Measurements from ENCODE around the gene RPL35.

Gene RPL35

GRCh38 chr9:124877021-124877782 lies 15.4 kb upstream of the RPL35 start:
- no peak for DNase-seq (ENCODE audit: low read depth in 1 of 2, low spot score in 1 of 2)

DNA sequence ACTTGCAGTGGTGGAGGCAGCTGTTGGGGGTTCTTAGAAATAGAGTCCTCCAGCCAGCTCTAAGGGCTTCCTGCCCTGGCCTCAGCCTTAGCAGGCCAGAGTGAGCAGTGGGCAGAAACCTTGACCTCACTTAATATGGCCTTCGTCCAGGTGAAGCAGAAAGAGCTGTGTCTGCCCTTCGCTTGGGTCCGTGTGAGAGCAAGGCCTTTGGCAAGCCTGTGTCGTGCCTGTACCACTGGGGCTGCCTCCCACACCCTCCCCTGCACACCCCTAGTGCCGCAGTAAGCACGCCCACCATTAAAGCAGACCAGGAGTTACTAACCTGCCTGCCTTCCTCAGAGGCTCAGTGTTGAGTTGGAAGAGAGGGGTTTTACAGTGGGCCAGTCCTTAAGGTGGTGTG lies 13.7 kb upstream of the RPL35 start:
- no peak for DNase-seq (ENCODE audit: low read depth in 1 of 2, low spot score in 1 of 2)

DNA sequence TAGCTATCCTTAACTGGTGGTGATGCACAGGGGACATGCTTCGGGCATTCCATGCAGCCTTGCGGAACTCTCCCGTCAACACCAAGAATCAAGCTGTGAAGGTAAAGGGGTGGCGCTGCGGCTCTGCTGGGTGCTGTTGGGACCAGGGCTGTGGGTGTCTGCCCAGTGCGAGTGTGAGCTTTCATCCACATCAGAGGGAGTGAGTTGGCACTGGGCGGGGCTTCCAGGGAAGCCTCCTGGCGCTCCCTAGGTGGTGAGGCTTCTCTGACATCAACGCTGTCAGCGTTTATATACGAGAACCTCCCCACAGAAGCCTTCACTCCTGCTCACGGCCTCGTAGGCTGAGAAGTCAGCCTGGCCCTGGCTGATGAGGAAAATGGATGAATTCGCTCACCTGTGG lies 11.9 kb upstream of the RPL35 start:
- DNase-seq (ENCODE audit: low read depth in 1 of 2, low spot score in 1 of 2) = no peak

GRCh38 chr9:124871156-124871561 lies 9.4 kb upstream of the RPL35 start:
- DNase-seq (ENCODE audit: low read depth in 1 of 2, low spot score in 1 of 2) = no peak

GRCh38 chr9:124870723-124871122 lies 9.0 kb upstream of the RPL35 start:
- DNase-seq (ENCODE audit: low read depth in 1 of 2, low spot score in 1 of 2) = no peak

GRCh38 chr9:124869986-124870560 lies 8.3 kb upstream of the RPL35 start:
- DNase-seq (ENCODE audit: low read depth in 1 of 2, low spot score in 1 of 2) = peak; percentile 77 to 91

- no peak for DNase-seq (ENCODE audit: low read depth in 1 of 2, low spot score in 1 of 2)
Observed at GRCh38 chr9:124869466-124869985, 7.8 kb upstream of the RPL35 start.

- DNase-seq (ENCODE audit: low read depth in 1 of 2, low spot score in 1 of 2) = peak; percentile 83 to 91
Observed at GRCh38 chr9:124868511-124869465, 7.0 kb upstream of the RPL35 start.

- no peak for DNase-seq (ENCODE audit: low read depth in 1 of 2, low spot score in 1 of 2)
Observed at GRCh38 chr9:124863371-124863871, 1.7 kb upstream of the RPL35 start.

DNA sequence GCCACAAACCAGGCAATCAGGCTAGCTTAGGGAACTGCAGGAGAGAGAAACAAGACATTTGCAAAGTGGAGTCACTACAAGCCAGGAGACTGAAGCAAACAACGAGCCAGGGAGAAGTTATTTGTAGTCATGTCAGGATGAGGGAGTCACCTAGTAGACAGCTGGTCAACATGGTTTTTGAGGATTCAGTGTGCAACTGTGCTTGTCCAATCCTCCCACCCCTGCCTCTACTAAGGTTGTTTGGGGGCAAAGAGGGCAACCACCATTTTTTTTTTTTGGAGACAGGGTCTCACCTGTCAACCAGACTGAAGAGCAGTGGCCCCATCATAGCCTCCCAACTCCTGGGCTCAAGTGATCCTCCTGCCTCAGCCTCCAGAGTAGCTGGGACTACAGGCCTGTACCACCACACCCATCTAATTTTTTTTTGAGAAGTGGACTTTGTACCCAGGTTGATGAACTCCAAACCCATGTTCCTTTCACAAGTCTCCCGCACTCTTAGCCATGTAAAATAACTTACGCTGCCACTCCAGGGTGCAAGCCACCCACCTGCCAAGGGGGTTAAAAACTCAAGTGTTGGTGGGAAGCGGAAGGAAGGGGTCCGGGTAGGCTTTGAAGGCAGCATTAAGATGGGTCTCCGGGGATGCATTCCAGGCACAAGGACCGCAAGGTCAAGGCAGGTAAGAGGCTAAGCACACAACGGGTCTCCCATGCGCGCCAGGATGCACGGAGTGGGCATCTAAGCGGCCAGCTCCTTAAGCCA lies 995 bp downstream of the RPL35 start:
- no peak for DNase-seq (ENCODE audit: low read depth in 1 of 2, low spot score in 1 of 2)

DNA sequence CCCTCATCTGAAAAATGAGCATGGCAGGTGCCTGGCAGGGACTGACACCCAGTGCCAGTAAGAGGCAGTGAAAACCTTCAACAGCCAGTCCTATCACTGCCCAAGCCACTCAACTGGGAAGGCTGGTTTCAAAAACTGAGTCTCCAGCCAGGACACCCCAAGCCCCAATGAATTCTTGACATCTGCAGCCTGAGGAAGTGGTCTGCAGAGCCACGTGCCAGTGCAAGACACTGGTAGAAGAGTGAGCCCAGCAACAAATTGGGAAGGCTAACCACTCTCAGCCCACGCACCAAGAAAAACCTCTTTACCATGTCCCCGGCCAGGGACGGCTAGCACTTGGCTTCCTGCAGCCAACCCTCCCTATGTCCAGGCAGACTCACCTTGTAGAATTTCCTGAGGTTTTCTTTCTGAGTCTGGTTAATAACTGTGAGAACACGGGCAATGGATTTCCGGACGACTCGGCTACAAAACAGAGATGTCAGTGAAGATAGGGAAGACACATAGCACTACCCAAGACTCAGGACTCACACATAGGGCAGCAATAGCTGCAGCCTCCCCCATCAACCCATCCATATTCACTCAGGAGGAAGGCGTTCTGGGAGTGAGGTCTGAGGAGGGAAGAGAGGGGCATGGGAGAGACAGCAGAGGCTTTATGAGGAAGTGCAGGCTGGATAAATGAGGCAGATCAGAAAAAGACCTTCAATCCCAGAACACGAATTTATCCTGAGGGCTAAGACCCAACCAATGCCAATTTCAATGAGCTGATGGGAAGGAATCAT lies 1.8 kb downstream of the RPL35 start:
- DNase-seq (ENCODE audit: low read depth in 1 of 2, low spot score in 1 of 2) = no peak

- no peak for DNase-seq (ENCODE audit: low read depth in 1 of 2, low spot score in 1 of 2)
Observed at GRCh38 chr9:124858330-124859046, 3.3 kb downstream of the RPL35 start.

- no peak for DNase-seq (ENCODE audit: low read depth in 1 of 2, low spot score in 1 of 2)
Observed at GRCh38 chr9:124857533-124858162, 4.1 kb downstream of the RPL35 start.

DNA sequence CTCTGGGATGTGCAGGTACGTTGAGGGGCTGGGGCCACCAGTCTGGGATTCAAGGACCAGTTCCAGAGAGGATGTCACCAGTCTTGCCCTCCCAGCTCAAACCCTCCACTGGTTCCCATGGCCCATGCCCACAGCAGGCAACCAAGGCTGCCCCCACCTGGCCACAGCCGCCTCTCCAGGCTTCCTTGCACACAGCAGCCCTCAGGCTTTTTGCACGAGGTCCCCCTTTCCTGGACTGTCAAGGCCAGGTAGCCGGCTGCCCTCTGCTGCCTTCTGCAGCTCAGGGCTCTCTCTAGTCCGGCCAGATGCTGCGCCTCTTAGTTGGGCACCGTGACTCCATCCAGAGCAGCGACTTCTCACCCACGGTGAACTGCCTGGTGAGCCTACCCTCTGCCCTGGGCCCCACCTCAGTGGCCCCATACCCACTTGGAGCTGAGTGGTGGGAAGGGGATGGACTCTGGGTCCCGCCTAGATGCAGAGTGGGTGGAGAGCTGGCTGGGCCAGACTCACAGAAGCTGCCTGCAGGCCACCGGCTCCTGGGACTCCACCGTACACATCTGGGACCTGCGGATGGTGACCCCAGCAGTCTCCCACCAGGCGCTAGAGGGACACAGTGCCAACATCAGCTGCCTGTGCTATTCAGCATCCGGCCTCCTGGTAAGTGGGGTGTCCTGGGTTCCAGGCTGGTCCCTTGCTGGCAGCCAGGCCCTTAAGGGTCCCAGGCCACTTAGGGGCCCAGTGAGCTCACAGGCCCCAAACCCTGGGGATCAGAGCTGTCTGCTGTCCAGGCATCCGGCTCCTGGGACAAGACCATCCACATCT lies 5.6 kb downstream of the RPL35 start:
- no peak for DNase-seq (ENCODE audit: low read depth in 1 of 2, low spot score in 1 of 2)

- no peak for DNase-seq (ENCODE audit: low read depth in 1 of 2, low spot score in 1 of 2)
Observed at GRCh38 chr9:124855566-124855943, 6.2 kb downstream of the RPL35 start.

DNA sequence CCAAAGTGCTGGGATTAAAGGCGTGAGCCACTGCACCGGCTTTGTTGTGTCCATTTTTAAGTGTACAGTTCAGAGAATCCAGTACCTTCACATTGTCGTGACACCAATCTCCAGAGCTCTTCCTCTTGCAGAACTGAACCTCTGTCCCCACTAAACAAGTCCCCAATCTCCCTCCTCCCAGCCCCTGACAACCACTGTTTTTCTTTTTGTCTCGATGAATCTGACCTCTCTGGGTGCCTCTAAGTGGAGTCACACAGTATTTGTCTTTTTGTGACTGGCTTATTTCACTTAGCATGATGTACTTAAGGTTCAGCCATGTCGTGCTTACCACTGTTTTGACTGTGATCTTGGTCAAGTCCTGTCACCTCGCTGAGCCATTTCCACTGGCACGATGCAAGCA lies 6.9 kb downstream of the RPL35 start:
- no peak for DNase-seq (ENCODE audit: low read depth in 1 of 2, low spot score in 1 of 2)

DNA sequence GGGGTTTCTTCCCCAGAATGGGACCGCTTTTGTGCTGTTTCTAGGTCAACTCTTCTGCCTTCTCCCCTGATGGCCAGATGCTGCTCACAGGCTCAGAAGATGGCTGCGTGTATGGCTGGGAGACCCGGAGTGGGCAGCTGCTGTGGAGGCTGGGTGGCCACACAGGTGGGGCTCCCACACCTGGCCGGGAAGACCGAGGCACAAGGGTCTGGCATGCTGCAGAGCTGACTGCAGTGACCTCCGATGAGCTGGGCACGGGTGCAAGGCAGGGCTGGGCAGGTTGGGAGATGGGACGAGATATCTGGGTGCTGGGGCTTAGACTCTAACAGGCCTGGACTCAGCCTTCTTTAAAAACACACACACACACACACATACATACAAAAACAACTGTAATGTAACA lies 7.6 kb downstream of the RPL35 start:
- DNase-seq (ENCODE audit: low read depth in 1 of 2, low spot score in 1 of 2) = no peak

- no peak for DNase-seq (ENCODE audit: low read depth in 1 of 2, low spot score in 1 of 2)
Observed at GRCh38 chr9:124853605-124854143, 8.1 kb downstream of the RPL35 start.
